GM23248 (cell line): ENCODE measurements around the gene ADAM10. TPM values are rescaled to one million over a fixed set of nuclear protein-coding genes. Genes with fewer than 3 reads are reported as not detected.

Experiments
- DNase-seq: peaks from one replicate; pipeline ENCODE4 v3.0.0-alpha.2; 2015
- H2AFZ ChIP-seq: fragments of 200-600 bp; sonication (generic); 2 replicates; pipeline ENCODE4 v1.6.1; 2016; ENCODE audit warnings: antibody characterized with exemption
- H3F3A ChIP-seq: fragments of 200-600 bp; sonication (generic); 2 replicates; pipeline ENCODE4 v1.6.1; 2016; ENCODE audit warnings: mild to moderate bottlenecking, antibody characterized with exemption, mixed run types; ENCODE audit not compliant: insufficient read depth
- H3K27ac ChIP-seq: fragments of 200-600 bp; sonication (generic); 2 replicates; pipeline ENCODE4 v1.5.1; 2016; ENCODE audit warnings: mild to moderate bottlenecking
- H3K27me3 ChIP-seq: fragments of 200-600 bp; sonication (generic); replicated peaks from 2 replicates; pipeline ENCODE4 v1.6.1; 2016; ENCODE audit warnings: mild to moderate bottlenecking; ENCODE audit not compliant: insufficient read depth
- H3K36me3 ChIP-seq: fragments of 200-600 bp; sonication (generic); 2 replicates; pipeline ENCODE4 v1.6.1; 2016; ENCODE audit warnings: low read depth, mild to moderate bottlenecking
- H3K4me1 ChIP-seq: fragments of 200-600 bp; sonication (generic); 2 replicates; pipeline ENCODE4 v1.6.1; 2016; ENCODE audit warnings: mild to moderate bottlenecking; ENCODE audit not compliant: insufficient read depth
- H3K4me2 ChIP-seq: fragments of 200-600 bp; sonication (generic); one replicate; pipeline ENCODE4 v1.6.1; 2016; ENCODE audit warnings: mild to moderate bottlenecking; ENCODE audit not compliant: unreplicated experiment
- H3K4me3 ChIP-seq: fragments of 200-600 bp; sonication (generic); 2 replicates; pipeline ENCODE4 v1.5.1; 2016; ENCODE audit warnings: mild to moderate bottlenecking
- H3K79me2 ChIP-seq: fragments of 200-600 bp; sonication (generic); 2 replicates; pipeline ENCODE4 v1.6.1; 2016; ENCODE audit warnings: mild to moderate bottlenecking; ENCODE audit not compliant: insufficient read depth
- H3K9ac ChIP-seq: fragments of 200-600 bp; sonication (generic); 2 replicates; pipeline ENCODE4 v1.6.1; 2016; ENCODE audit warnings: mild to moderate bottlenecking
- H3K9me2 ChIP-seq: fragments of 200-600 bp; sonication (generic); 2 replicates; pipeline ENCODE4 v1.6.1; 2016; ENCODE audit warnings: mixed run types, mild to moderate bottlenecking, moderate library complexity; ENCODE audit not compliant: insufficient read depth
- H3K9me3 ChIP-seq: fragments of 200-600 bp; sonication (generic); one replicate; pipeline ENCODE4 v1.6.1; 2017; ENCODE audit warnings: low read depth
- H4K20me1 ChIP-seq: fragments of 200-600 bp; sonication (generic); 2 replicates; pipeline ENCODE4 v1.6.0; 2016; ENCODE audit not compliant: insufficient read depth
- EZH2 ChIP-seq: fragments of 200-600 bp; sonication (generic); IDR thresholded peaks from 2 replicates; pipeline ENCODE4 v1.6.1; 2018; ENCODE audit warnings: antibody characterized with exemption, mild to moderate bottlenecking; ENCODE audit not compliant: insufficient read depth, poor library complexity, severe bottlenecking
- EZH2phosphoT487 ChIP-seq: fragments of 200-600 bp; sonication (generic); IDR thresholded peaks from 2 replicates; pipeline ENCODE4 v1.6.1; 2018; ENCODE audit warnings: antibody characterized with exemption, moderate library complexity, mild to moderate bottlenecking, low read depth; ENCODE audit not compliant: insufficient read depth
- WGBS, 2 experiments: methylation state at CpG; one replicate each; pipeline ENCODE4 v1.1.6; 2015 to 2017; ENCODE audit warnings: low lambda C conversion rate in 2 of 2, low coverage in 1 of 2; ENCODE audit errors: missing lambda C conversion rate in 2 of 2; 5-methylcytosine and 5-hydroxymethylcytosine counted together
- in situ Hi-C: fragments of 300-500 bp; cut with MboI; formaldehyde crosslinking; loops from 2 replicates; pipeline ENCODE4 v1.15.0; 2020
- polyA plus RNA-seq: library from polyadenylated mRNA; unstranded; fragments of >200 nt; fragmentation: Nextera tagmentation; extraction: Ambion mirVana; gene quantifications from 2 replicates; pipeline ENCODE4 v1.2.1, GENCODE V29; 2016
- total RNA-seq: library from RNA; depleted of rRNA; stranded (reverse); fragments of >200 nt; shearing (Covaris generic); gene quantifications from 2 replicates; pipeline ENCODE4 v1.2.3, GENCODE V29; 2014

Gene ADAM10
- total and polyA plus RNA-seq, 2 experiments from 2014 or later = 171 to 190 TPM

- Histone ChIP-seq H3K36me3 (peaks cover 20% of the 10 kb centered on the region), H3F3A (peaks cover 5% of the 10 kb centered on the region; the same call in 1 of the 2 replicates), H3K4me2 (no peak overlapping the region), H3K4me3 (no peak overlapping the region), H3K27me3 (no peaks in the 10 kb centered on the region), H4K20me1 (no peaks in the 10 kb centered on the region), H3K9ac (no peak overlapping the region), H3K9me2 (no peaks in the 10 kb centered on the region), H3K4me1 (no peaks in the 10 kb centered on the region), H2AFZ (no peak overlapping the region), H3K79me2 (no peaks in the 10 kb centered on the region), H3K27ac (no peak overlapping the region), H3K9me3 (no peaks in the 10 kb centered on the region)
- WGBS, 2 experiments = 50 to 61% methylated on average over 1 of the region's 1 CpG
- TF ChIP-seq EZH2 (no peak), EZH2phosphoT487 (no peak)
- in situ Hi-C loops = no loop called here
- DNase-seq = no peak
These were observed 158.6 kb downstream of the ADAM10 start for GRCh38 chr15:58590926-58591325.

- Histone ChIP-seq H3K9me2 (no peaks in the 10 kb centered on the region), H3K4me2 (no peak overlapping the region), H3K9ac (no peak overlapping the region), H3K9me3 (no peaks in the 10 kb centered on the region), H3K4me1 (no peaks in the 10 kb centered on the region), H2AFZ (no peak overlapping the region), H4K20me1 (no peaks in the 10 kb centered on the region), H3F3A (peaks cover 4% of the 10 kb centered on the region; the same call in 1 of the 2 replicates), H3K27me3 (no peaks in the 10 kb centered on the region), H3K36me3 (peaks cover 19% of the 10 kb centered on the region), H3K4me3 (no peak overlapping the region), H3K79me2 (no peaks in the 10 kb centered on the region), H3K27ac (no peak overlapping the region)
- DNase-seq = no peak
- 96 to 97% methylated on average over 1 of the region's 1 CpG for WGBS, 2 experiments
- in situ Hi-C loops = no loop called here
- no peak for TF ChIP-seq EZH2
- no peak for TF ChIP-seq EZH2phosphoT487
These were observed 159.3 kb downstream of the ADAM10 start for GRCh38 chr15:58590236-58590635.

GRCh38 chr15:58589047-58589446 is 160.5 kb downstream of the ADAM10 start:
- no peak for DNase-seq
- H3K9ac ChIP-seq = no peak overlapping the region
- H3K27me3 ChIP-seq = no peaks in the 10 kb centered on the region
- H3K9me3 ChIP-seq = no peaks in the 10 kb centered on the region
- no peaks in the 10 kb centered on the region for H3K9me2 ChIP-seq
- WGBS, 2 experiments = 84 to 86% methylated on average over 3 of the region's 3 CpGs
- TF ChIP-seq EZH2phosphoT487 (no peak), EZH2 (no peak)
- H3K27ac ChIP-seq = no peak overlapping the region
- no peaks in the 10 kb centered on the region for H3K4me1 ChIP-seq
- no peak overlapping the region for H3K4me3 ChIP-seq
- H3F3A ChIP-seq = peaks cover 4% of the 10 kb centered on the region; the same call in 1 of the 2 replicates
- no peak overlapping the region for H3K4me2 ChIP-seq
- in situ Hi-C loops = no loop called here
- H4K20me1 ChIP-seq = no peaks in the 10 kb centered on the region
- H3K36me3 ChIP-seq = peaks cover 12% of the 10 kb centered on the region; the same call in 1 of the 2 replicates
- H2AFZ ChIP-seq = no peak overlapping the region
- H3K79me2 ChIP-seq = no peaks in the 10 kb centered on the region

GRCh38 chr15:58588096-58588495 is 161.4 kb downstream of the ADAM10 start:
- Histone ChIP-seq H3F3A (peaks cover 4% of the 10 kb centered on the region; the same call in 1 of the 2 replicates), H3K4me2 (no peak overlapping the region), H3K79me2 (no peaks in the 10 kb centered on the region), H3K27me3 (no peaks in the 10 kb centered on the region), H3K4me3 (no peak overlapping the region), H2AFZ (no peak overlapping the region), H3K9me2 (no peaks in the 10 kb centered on the region), H3K4me1 (no peaks in the 10 kb centered on the region), H3K27ac (no peak overlapping the region), H3K9me3 (peaks cover 4% of the 10 kb centered on the region), H3K36me3 (peaks cover 8% of the 10 kb centered on the region; the same call in 1 of the 2 replicates), H3K9ac (no peak overlapping the region), H4K20me1 (no peaks in the 10 kb centered on the region)
- no peak for TF ChIP-seq EZH2phosphoT487
- WGBS, 2 experiments = 89 to 100% methylated on average over 1 of the region's 1 CpG
- in situ Hi-C loops = no loop called here
- DNase-seq = no peak

- Histone ChIP-seq H3K4me2 (no peak overlapping the region), H3K79me2 (no peaks in the 10 kb centered on the region), H4K20me1 (no peaks in the 10 kb centered on the region), H3K9ac (no peak overlapping the region), H3F3A (peaks cover 4% of the 10 kb centered on the region; the same call in 1 of the 2 replicates), H3K27me3 (no peaks in the 10 kb centered on the region), H3K36me3 (peaks cover 8% of the 10 kb centered on the region; the same call in 1 of the 2 replicates), H3K4me3 (no peak overlapping the region), H3K9me2 (no peaks in the 10 kb centered on the region), H3K27ac (no peak overlapping the region), H3K4me1 (no peaks in the 10 kb centered on the region), H2AFZ (no peak overlapping the region), H3K9me3 (peaks cover 4% of the 10 kb centered on the region)
- WGBS, 2 experiments = 98% methylated on average over 4 of the region's 4 CpGs
- TF ChIP-seq EZH2phosphoT487 (no peak), EZH2 (no peak)
- in situ Hi-C loops = no loop called here
- no peak for DNase-seq
These were observed 162.0 kb downstream of the ADAM10 start for GRCh38 chr15:58587486-58587885.
